Lower leg skin (tissue), 3 donors: Measurements from ENCODE around the gene THSD7B.

Experiments
- CTCF ChIP-seq, 3 donors: fragments of 450-650 bp; IDR thresholded peaks; one replicate each; pipeline ENCODE4 v1.5.1; 2016; ENCODE audit warnings: antibody characterized with exemption in 3 of 3, mild to moderate bottlenecking in 3 of 3, moderate library complexity in 2 of 3
- POLR2A ChIP-seq, 2 donors: fragments of 450-650 bp; IDR thresholded peaks; one replicate each; pipeline ENCODE4 v1.6.1; 2016 to 2017; ENCODE audit warnings: antibody characterized with exemption in 2 of 2, mild to moderate bottlenecking in 1 of 2, moderate library complexity in 1 of 2

- TF ChIP-seq CTCF (IDR thresholded peaks at IDR 0.05) (no peak), POLR2A (IDR thresholded peaks at IDR 0.05) (no peak)
Observed at GRCh38 chr2:137168552-137168951, 403.2 kb downstream of the THSD7B start.
